WTC11 (cell line): Measurements from ENCODE around the gene MIX23. TPM values are rescaled to one million over a fixed set of nuclear protein-coding genes. Genes with fewer than 3 reads are reported as not detected.

ENCODE experiments used
- ATAC-seq: fragments of 200-7000 bp; cut with Tn5 transposase; 2 replicates; pipeline ENCODE4 v1.10.0; 2021; ENCODE audit warnings: mild to moderate bottlenecking, moderate library complexity
- CTCF ChIA-PET: fragments of 300-600 bp; sonication (Branson Sonifier 250); formaldehyde crosslinking; loops from one replicate; lab custom pipeline; 2021; ENCODE audit warnings: antibody characterized with exemption; lab: Charles Lee
- POLR2A ChIA-PET: fragments of 350-600 bp; sonication (Branson Sonifier 250); formaldehyde crosslinking; loops from one replicate; lab custom pipeline; 2021; ENCODE audit warnings: antibody characterized with exemption; lab: Charles Lee
- DNase-seq: peaks from one replicate; pipeline ENCODE4 v3.0.0; 2021; ENCODE audit warnings: low spot score
- H3K27ac Mint-ChIP-seq: 2 replicates; pipeline ENCODE4 v1.8.0; 2021; ENCODE audit warnings: mixed read lengths
- H3K27me3 Mint-ChIP-seq: 2 replicates; pipeline ENCODE4 v1.8.0; 2021; ENCODE audit warnings: low read depth, mild to moderate bottlenecking, moderate library complexity, mixed read lengths
- H3K36me3 Mint-ChIP-seq: 2 replicates; pipeline ENCODE4 v1.8.0; 2021; ENCODE audit warnings: mixed read lengths
- H3K4me1 Mint-ChIP-seq: 2 replicates; pipeline ENCODE4 v1.8.0; 2022; ENCODE audit warnings: mixed read lengths
- H3K4me3 Mint-ChIP-seq: 2 replicates; pipeline ENCODE4 v1.8.0; 2021; ENCODE audit warnings: mild to moderate bottlenecking, moderate library complexity, mixed read lengths
- H3K9me3 Mint-ChIP-seq: 2 replicates; pipeline ENCODE4 v1.8.0; 2021; ENCODE audit warnings: mixed read lengths
- ATF1 ChIP-seq: sonication (generic); formaldehyde crosslinking; IDR thresholded peaks from 2 replicates; pipeline ENCODE4 v1.8.1; 2023; ENCODE audit warnings: mild to moderate bottlenecking, moderate library complexity, missing genetic modification reagents
- ATF3 ChIP-seq: sonication (generic); formaldehyde crosslinking; conservative IDR thresholded peaks from 2 replicates; pipeline ENCODE4 v1.8.1; 2022; ENCODE audit warnings: mild to moderate bottlenecking, missing genetic modification reagents
- CREB1 ChIP-seq: sonication (generic); formaldehyde crosslinking; IDR thresholded peaks from 2 replicates; pipeline ENCODE4 v1.8.0; 2023; ENCODE audit warnings: mild to moderate bottlenecking, missing genetic modification reagents
- CREM ChIP-seq: sonication (generic); formaldehyde crosslinking; IDR thresholded peaks from 2 replicates; pipeline ENCODE4 v1.8.1; 2022; ENCODE audit warnings: mild to moderate bottlenecking, missing genetic modification reagents, moderate library complexity
- CTCF ChIP-seq: fragments of 200-600 bp; IDR thresholded peaks from 2 replicates; pipeline ENCODE4 v1.8.0; 2022; ENCODE audit warnings: antibody characterized with exemption
- E2F4 ChIP-seq: sonication (generic); formaldehyde crosslinking; IDR thresholded peaks from 2 replicates; pipeline ENCODE4 v1.8.1; 2022; ENCODE audit warnings: low read depth, mild to moderate bottlenecking, moderate library complexity, missing genetic modification reagents, borderline replicate concordance
- E2F5 ChIP-seq: sonication (generic); formaldehyde crosslinking; IDR thresholded peaks from 2 replicates; pipeline ENCODE4 v1.8.1; 2022; ENCODE audit warnings: mild to moderate bottlenecking, moderate library complexity, missing genetic modification reagents
- ELF4 ChIP-seq: sonication (generic); formaldehyde crosslinking; IDR thresholded peaks from 2 replicates; pipeline ENCODE4 v1.8.1; 2022; ENCODE audit warnings: low read depth, mild to moderate bottlenecking, moderate library complexity, missing genetic modification reagents
- FOXK1 ChIP-seq: sonication (generic); formaldehyde crosslinking; IDR thresholded peaks from 2 replicates; pipeline ENCODE4 v1.8.0; 2022; ENCODE audit warnings: mild to moderate bottlenecking, moderate library complexity, missing genetic modification reagents
- FOXP4 ChIP-seq: sonication (generic); formaldehyde crosslinking; IDR thresholded peaks from 2 replicates; pipeline ENCODE4 v1.8.0; 2022; ENCODE audit warnings: mild to moderate bottlenecking, missing genetic modification reagents
- GABPB1 ChIP-seq: sonication (generic); formaldehyde crosslinking; IDR thresholded peaks from 2 replicates; pipeline ENCODE4 v1.8.1; 2023; ENCODE audit warnings: mild to moderate bottlenecking, missing genetic modification reagents
- JUN ChIP-seq: sonication (generic); formaldehyde crosslinking; IDR thresholded peaks from 2 replicates; pipeline ENCODE4 v1.8.0; 2023; ENCODE audit warnings: mild to moderate bottlenecking, missing genetic modification reagents
- MLX ChIP-seq: sonication (generic); formaldehyde crosslinking; IDR thresholded peaks from 2 replicates; pipeline ENCODE4 v1.8.1; 2023; ENCODE audit warnings: mild to moderate bottlenecking, missing genetic modification reagents, moderate library complexity
- NFATC4 ChIP-seq: fragments of 250-450 bp; sonication (Bioruptor Pico); IDR thresholded peaks from 2 replicates; pipeline ENCODE4 v1.9.0; 2021; ENCODE audit warnings: mild to moderate bottlenecking
- PREB ChIP-seq: sonication (generic); formaldehyde crosslinking; IDR thresholded peaks from 2 replicates; pipeline ENCODE4 v1.8.1; 2022; ENCODE audit warnings: mild to moderate bottlenecking, missing genetic modification reagents, moderate library complexity, borderline replicate concordance
- STAT6 ChIP-seq: sonication (generic); formaldehyde crosslinking; conservative IDR thresholded peaks from 2 replicates; pipeline ENCODE4 v1.8.1; 2023; ENCODE audit warnings: mild to moderate bottlenecking, low read depth, missing genetic modification reagents, moderate library complexity
- TCF7 ChIP-seq: sonication (generic); formaldehyde crosslinking; IDR thresholded peaks from 2 replicates; pipeline ENCODE4 v1.8.0; 2022; ENCODE audit warnings: mild to moderate bottlenecking, low read depth, missing genetic modification reagents, moderate library complexity
- TEAD1 ChIP-seq: sonication (generic); formaldehyde crosslinking; IDR thresholded peaks from 2 replicates; pipeline ENCODE4 v1.8.0; 2022; ENCODE audit warnings: mild to moderate bottlenecking, missing genetic modification reagents
- ZBTB43 ChIP-seq: sonication (generic); formaldehyde crosslinking; IDR thresholded peaks from 2 replicates; pipeline ENCODE4 v1.8.1; 2023; ENCODE audit warnings: mild to moderate bottlenecking, missing genetic modification reagents
- ZSCAN18 ChIP-seq: fragments of 250-450 bp; sonication (Bioruptor Pico); IDR thresholded peaks from 2 replicates; pipeline ENCODE4 v2.1.2; 2022; ENCODE audit warnings: mild to moderate bottlenecking, moderate library complexity
- total RNA-seq: library from RNA; stranded (reverse); gene quantifications from 3 replicates; pipeline ENCODE4 v1.2.3, GENCODE V29; 2021

Gene MIX23
- total RNA-seq, 1 experiment from 2014 or later, result 81.7 TPM

- Mint-ChIP-seq H3K4me1 (peaks cover 36% of the 10 kb centered on the region), H3K9me3 (no peaks in the 10 kb centered on the region), H3K4me3 (no peak overlapping the region), H3K36me3 (peaks cover 31% of the 10 kb centered on the region), H3K27me3 (no peaks in the 10 kb centered on the region), H3K27ac (no peak overlapping the region)
- no peak for ATAC-seq
- ChIA-PET POLR2A (no interaction called here), CTCF (interaction anchor here (1.2 kb wide), 1 partner anchor 291 kb away, joined by 3 read pairs; no protein-coding TSS in a partner anchor)
- TF ChIP-seq E2F4 (CRISPR knock-in tag) (no peak), CREM (CRISPR knock-in tag) (no peak), ZSCAN18 (CRISPR knock-in tag) (no peak), FOXK1 (CRISPR knock-in tag) (no peak), GABPB1 (CRISPR knock-in tag) (no peak), FOXP4 (CRISPR knock-in tag) (no peak), MLX (CRISPR knock-in tag) (no peak), TEAD1 (no peak), NFATC4 (CRISPR knock-in tag) (no peak), STAT6 (CRISPR knock-in tag) (no peak), E2F5 (CRISPR knock-in tag) (no peak), CTCF (no peak), ATF3 (CRISPR knock-in tag) (no peak), JUN (no peak)
- DNase-seq, result no peak
These were observed 6.2 kb upstream of the MIX23 start for GRCh38 chr3:122389197-122389596.

GRCh38 chr3:122387709-122388108, 4.7 kb upstream of the MIX23 start:
- TF ChIP-seq ZSCAN18 (CRISPR knock-in tag) (no peak), ELF4 (CRISPR knock-in tag) (no peak), PREB (CRISPR knock-in tag) (no peak), ATF1 (no peak), TCF7 (CRISPR knock-in tag) (no peak), CREB1 (CRISPR knock-in tag) (no peak), ZBTB43 (CRISPR knock-in tag) (no peak)
- TF ChIP-seq, all 79 proteins: peak for 0
- DNase-seq (no peak), ATAC-seq (no peak)
- H3K4me3 Mint-ChIP-seq, result no peak overlapping the region
- POLR2A ChIA-PET, result no interaction called here
- H3K27me3 Mint-ChIP-seq, result no peaks in the 10 kb centered on the region
- H3K27ac Mint-ChIP-seq, result no peak overlapping the region
- peaks cover 35% of the 10 kb centered on the region for H3K4me1 Mint-ChIP-seq
- H3K36me3 Mint-ChIP-seq, result peaks cover 26% of the 10 kb centered on the region
- no peaks in the 10 kb centered on the region for H3K9me3 Mint-ChIP-seq
- CTCF ChIA-PET, result no interaction called here
